Endothelial cell of umbilical vein (primary cell): ENCODE measurements around the gene CXorf66. TPM values are rescaled to one million over a fixed set of nuclear protein-coding genes. Genes with fewer than 3 reads are reported as not detected.
A peak's percentile ranks its signal among the peaks of the same experiment; 100 is the strongest.

Experiments used
- BruUV-seq: library from RNA; stranded (reverse); fragments of 400-500 nt; replicated peaks from 2 replicates; lab custom pipeline; 2021; lab: Mats Ljungman, UMichigan
- CTCF ChIA-PET: fragments of 300-600, 350-600 bp; sonication (Branson Sonifier 250); formaldehyde crosslinking; loops from one replicate; lab custom pipeline; 2021; ENCODE audit warnings: antibody characterized with exemption, inconsistent platforms; lab: Charles Lee
- POLR2A ChIA-PET: fragments of 300-600, 350-600 bp; sonication (Branson Sonifier 250); formaldehyde crosslinking; loops from one replicate; lab custom pipeline; 2021; ENCODE audit warnings: antibody characterized with exemption, inconsistent platforms; lab: Charles Lee
- DNase-seq: peaks from one replicate; pipeline ENCODE4 v3.0.0-alpha.2; 2011; ENCODE audit warnings: low read depth, low spot score
- FAIRE-seq: peaks from 2 replicates; lab custom pipeline; 2011; peaks lifted over from hg19 to GRCh38; lab: Jason Lieb, UNC
- H2AFZ ChIP-seq: 2 replicates; pipeline ENCODE4 v1.6.0; 2012; ENCODE audit warnings: low read depth, low read length, control low read depth, inconsistent platforms
- H3K27ac ChIP-seq: 2 replicates; pipeline ENCODE4 v1.5.1; 2011; ENCODE audit warnings: low read depth, mild to moderate bottlenecking, control low read depth, low read length, moderate library complexity; ENCODE audit not compliant: insufficient read depth
- H3K27me3 ChIP-seq, 2 experiments: 2 replicates each; pipeline versions ENCODE4 v1.6.0 to v1.6.1; 2011; ENCODE audit warnings: low read length in 2 of 2, mixed read lengths in 1 of 2; ENCODE audit not compliant: control insufficient read depth in 2 of 2, insufficient read depth in 2 of 2
- H3K36me3 ChIP-seq, 2 experiments: 2 replicates in 1 of 2; 3 replicates in 1 of 2; pipeline ENCODE4 v1.5.1; 2011; ENCODE audit warnings: low read length in 2 of 2, mild to moderate bottlenecking in 1 of 2, moderate library complexity in 1 of 2; ENCODE audit not compliant: control insufficient read depth in 2 of 2, insufficient read depth in 2 of 2; ENCODE audit errors: extremely low read depth in 1 of 2
- H3K4me1 ChIP-seq: 3 replicates; pipeline ENCODE4 v1.5.1; 2011; ENCODE audit warnings: mild to moderate bottlenecking, low read length; ENCODE audit not compliant: control insufficient read depth, insufficient read depth; ENCODE audit errors: extremely low read depth
- H3K4me2 ChIP-seq: 2 replicates; pipeline ENCODE4 v1.6.1; 2011; ENCODE audit warnings: low read length, control low read depth, mixed read lengths; ENCODE audit not compliant: insufficient read depth
- H3K4me3 ChIP-seq, 3 experiments: fragments of 200-600 bp in 1 of 3; sonication (generic), shearing (Covaris generic) in 1 of 3; replicated peaks in 1 of 3; 2 replicates each; pipeline ENCODE4 v1.5.1; 2011 to 2016; ENCODE audit warnings: control low read depth in 3 of 3, low read length in 3 of 3, mild to moderate bottlenecking in 2 of 3, inconsistent platforms in 1 of 3, low read depth in 1 of 3, moderate library complexity in 1 of 3; ENCODE audit not compliant: insufficient read depth in 1 of 3
- H3K79me2 ChIP-seq: 2 replicates; pipeline ENCODE4 v1.6.0; 2012; ENCODE audit warnings: low read length, inconsistent platforms; ENCODE audit not compliant: control insufficient read depth, insufficient read depth
- H3K9ac ChIP-seq: replicated peaks from 2 replicates; pipeline ENCODE3; 2011; ENCODE audit warnings: low read length, control low read depth; ENCODE audit not compliant: insufficient read depth; ENCODE audit errors: extremely low read depth
- H3K9me1 ChIP-seq: replicated peaks from 3 replicates; pipeline ENCODE4 v1.6.0; 2011; ENCODE audit warnings: mild to moderate bottlenecking, low read length; ENCODE audit not compliant: control insufficient read depth, insufficient read depth; ENCODE audit errors: extremely low read depth
- H3K9me3 ChIP-seq: replicated peaks from 2 replicates; pipeline ENCODE4 v1.5.1; 2012; ENCODE audit warnings: low read length, inconsistent platforms; ENCODE audit not compliant: control insufficient read depth, insufficient read depth
- H4K20me1 ChIP-seq: replicated peaks from 2 replicates; pipeline ENCODE3; 2011; ENCODE audit warnings: mild to moderate bottlenecking, low read length; ENCODE audit not compliant: control insufficient read depth, insufficient read depth; ENCODE audit errors: extremely low read depth
- EZH2 ChIP-seq: IDR thresholded peaks from 2 replicates; pipeline ENCODE4 v1.6.1; 2012; ENCODE audit warnings: borderline replicate concordance, low read depth, mild to moderate bottlenecking, moderate library complexity, low read length, inconsistent platforms; ENCODE audit not compliant: severe bottlenecking
- FOS ChIP-seq: IDR thresholded peaks from 2 replicates; pipeline ENCODE4 v1.6.1; 2011; ENCODE audit warnings: mild to moderate bottlenecking, low read length, moderate library complexity, borderline replicate concordance; ENCODE audit not compliant: insufficient read depth
- GATA2 ChIP-seq: IDR thresholded peaks from 2 replicates; pipeline ENCODE4 v1.7.0; 2011; ENCODE audit warnings: low read depth, mild to moderate bottlenecking, moderate library complexity, mixed read lengths, low read length; ENCODE audit not compliant: insufficient read length, insufficient read depth
- JUN ChIP-seq: IDR thresholded peaks from 2 replicates; pipeline ENCODE4 v1.6.1; 2011; ENCODE audit warnings: borderline replicate concordance, low read depth; ENCODE audit not compliant: insufficient read length, insufficient read depth
- MYC ChIP-seq: IDR thresholded peaks from one replicate; pipeline ENCODE4 v1.6.1; 2011; ENCODE audit warnings: mild to moderate bottlenecking, low read depth, low read length
- POLR2AphosphoS5 ChIP-seq: IDR thresholded peaks from 2 replicates; pipeline ENCODE4 v1.6.1; 2012; ENCODE audit warnings: low read depth, mild to moderate bottlenecking, control low read depth, low read length, moderate library complexity; ENCODE audit not compliant: insufficient read depth
- dilution Hi-C: fragments of 300-500 bp; cut with MboI; formaldehyde crosslinking; loops from one replicate; pipeline ENCODE4 v1.15.0; 2019; ENCODE audit warnings: low sequenced_read_pairs; ENCODE audit not compliant: extremely low pct_ligation_motif_present
- intact Hi-C: fragments of 100-400 bp; cut with micrococcal nuclease; formaldehyde crosslinking; loops from one replicate; pipeline ENCODE4 v1.10.0; 2022
- microRNA counts: library from miRNA; unstranded; fragments of <30 nt; microRNA quantifications from one replicate; lab custom pipeline; 2016
- microRNA-seq: library from miRNA; unstranded; fragments of <30 nt; microRNA quantifications from one replicate; pipeline ENCODE4 v1.2.0, GENCODE V29; 2021; ENCODE audit warnings: borderline number of aligned reads, borderline replicate concordance
- polyA plus RNA-seq, 4 experiments: library from polyadenylated mRNA; depleted of rRNA in 3 of 4; stranded (reverse) in 3 of 4; unstranded in 1 of 4; fragments of >200 nt; gene quantifications; 2 replicates each; pipeline versions ENCODE4 v1.2.1 to v1.2.3, GENCODE V29; 2011 to 2012; ENCODE audit warnings: missing spikeins in 1 of 4
- small RNA-seq: library from RNA; depleted of rRNA; stranded (forward); fragments of <200 nt; gene quantifications from one replicate; pipeline ENCODE3, GENCODE V24; 2012; ENCODE audit warnings: low replicate concordance, low read depth; ENCODE audit not compliant: insufficient read depth, insufficient read length
- total RNA-seq: library from RNA; stranded (reverse); gene quantifications from 2 replicates; pipeline ENCODE4 v1.2.3, GENCODE V29; 2021
- TF ChIP-seq, protein P1 (sequence below), 2 donors: IDR thresholded peaks; 1 replicate in 1 of 2; 2 replicates in 1 of 2; pipeline ENCODE4 v1.5.1; 2011; ENCODE audit warnings: low read length in 2 of 2, mild to moderate bottlenecking in 2 of 2, moderate library complexity in 2 of 2, control low read depth in 1 of 2, inconsistent platforms in 1 of 2, low read depth in 1 of 2; ENCODE audit not compliant: insufficient read depth in 1 of 2; ENCODE audit errors: extremely low read depth in 1 of 2
- TF ChIP-seq, protein P2 (sequence below): IDR thresholded peaks from 2 replicates; pipeline ENCODE4 v1.6.1; 2011; ENCODE audit not compliant: insufficient read depth, insufficient read length

The CXorf66 gene
- total and polyA plus RNA-seq, 2 donors (not counting 3 experiments of a cell fraction or from before 2014, with no cell fraction given): not detected

DNA sequence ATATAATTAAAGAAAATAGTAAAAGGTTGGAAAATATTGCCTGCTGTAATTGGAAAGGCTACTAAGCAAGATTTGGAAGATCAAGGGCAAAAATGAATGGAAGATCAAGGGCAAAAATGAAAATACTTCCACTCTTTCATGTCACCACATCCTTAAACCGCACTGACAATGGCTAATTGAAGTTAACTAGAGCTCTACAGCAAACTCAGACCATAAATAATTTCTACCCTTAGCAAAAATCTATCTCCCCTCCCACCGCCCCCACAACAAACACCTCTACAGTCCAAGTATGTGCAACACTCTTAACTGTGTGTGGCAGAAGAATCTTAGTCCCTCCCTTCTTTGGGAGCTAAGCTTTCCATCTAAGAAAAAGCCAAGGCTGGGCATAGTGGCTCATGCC is 59.6 kb downstream of the CXorf66 start:
- Histone ChIP-seq H3K4me2 (peak overlapping the region; percentile 36), H3K27ac (no peak overlapping the region), H3K4me1 (peaks cover 16% of the 10 kb centered on the region), H3K4me3 (no peak overlapping the region), H3K9ac (no peak overlapping the region), H3K79me2 (peaks cover 30% of the 10 kb centered on the region), H3K36me3 (no peaks in the 10 kb centered on the region), H3K9me3 (no peaks in the 10 kb centered on the region), H2AFZ (no peak overlapping the region), H3K27me3 (no peaks in the 10 kb centered on the region), H4K20me1 (no peaks in the 10 kb centered on the region), H3K9me1 (no peaks in the 10 kb centered on the region)
- no peak for FAIRE-seq
- ChIA-PET POLR2A (no interaction called here), CTCF (interaction anchor here (1.4 kb wide), 1 partner anchor 10 kb away, joined by 3 read pairs; no protein-coding TSS in a partner anchor)
- no peak for DNase-seq
- dilution Hi-C loops (no loop called here), intact Hi-C loops (loop anchor here (2.0 kb wide), 1 partner anchor 15 kb away; no protein-coding TSS in a partner anchor)
- TF ChIP-seq GATA2: no peak
- TF ChIP-seq POLR2AphosphoS5: no peak
- no peak for TF ChIP-seq FOS
- TF ChIP-seq, protein P1, sequence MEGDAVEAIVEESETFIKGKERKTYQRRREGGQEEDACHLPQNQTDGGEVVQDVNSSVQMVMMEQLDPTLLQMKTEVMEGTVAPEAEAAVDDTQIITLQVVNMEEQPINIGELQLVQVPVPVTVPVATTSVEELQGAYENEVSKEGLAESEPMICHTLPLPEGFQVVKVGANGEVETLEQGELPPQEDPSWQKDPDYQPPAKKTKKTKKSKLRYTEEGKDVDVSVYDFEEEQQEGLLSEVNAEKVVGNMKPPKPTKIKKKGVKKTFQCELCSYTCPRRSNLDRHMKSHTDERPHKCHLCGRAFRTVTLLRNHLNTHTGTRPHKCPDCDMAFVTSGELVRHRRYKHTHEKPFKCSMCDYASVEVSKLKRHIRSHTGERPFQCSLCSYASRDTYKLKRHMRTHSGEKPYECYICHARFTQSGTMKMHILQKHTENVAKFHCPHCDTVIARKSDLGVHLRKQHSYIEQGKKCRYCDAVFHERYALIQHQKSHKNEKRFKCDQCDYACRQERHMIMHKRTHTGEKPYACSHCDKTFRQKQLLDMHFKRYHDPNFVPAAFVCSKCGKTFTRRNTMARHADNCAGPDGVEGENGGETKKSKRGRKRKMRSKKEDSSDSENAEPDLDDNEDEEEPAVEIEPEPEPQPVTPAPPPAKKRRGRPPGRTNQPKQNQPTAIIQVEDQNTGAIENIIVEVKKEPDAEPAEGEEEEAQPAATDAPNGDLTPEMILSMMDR (IDR thresholded peaks at IDR 0.05; ENCODE audit: extremely low read depth in 1 of 2, insufficient read depth in 1 of 2, low read depth in 1 of 2, low read length in 2 of 2): no peak
- TF ChIP-seq, protein P2, sequence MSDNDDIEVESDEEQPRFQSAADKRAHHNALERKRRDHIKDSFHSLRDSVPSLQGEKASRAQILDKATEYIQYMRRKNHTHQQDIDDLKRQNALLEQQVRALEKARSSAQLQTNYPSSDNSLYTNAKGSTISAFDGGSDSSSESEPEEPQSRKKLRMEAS: no peak
- TF ChIP-seq MYC: no peak
- no peak for TF ChIP-seq JUN
- TF ChIP-seq EZH2: no peak
- BruUV-seq: no TSS peak

MicroRNAs within 50 kb of the gene (microRNA counts, 767-probe panel; counts per million panel counts)
- 723 counts per million, percentile 96 among the panel's probes with 10 or more counts for microRNA hsa-miR-505-3p (lab: Ali Mortazavi, UCI)

Small RNA genes within 50 kb of the gene (microRNA-seq; reads per million reads assigned to microRNA genes)
- gene MIR505: 58.4 reads per million, percentile 50 among the genes with 10 or more reads in this experiment

Small RNA genes within 50 kb of the gene (small RNA-seq; reads per million reads assigned to genes)
- gene MIR505 (8.5 reads per million, percentile 56 among the genes with 10 or more reads in this experiment), gene RF00425 (not detected)

Other genes with a start within 250 kb of the CXorf66 start
- gene ATP11C, start 32.5 kb downstream of the CXorf66 start, total RNA-seq: 29.5 and 31.8 TPM in 2 replicates
- 6.9 and 9.1 TPM in 2 replicates for gene ATP11C, start 32.5 kb downstream of the CXorf66 start, polyA plus RNA-seq